NCI-H1930 (cell line): Measurements from ENCODE around the gene RFLNA.

ENCODE experiments used
- DNase-seq, 2 experiments: peaks; one replicate each; lab custom pipeline; 2025; lab: John Stamatoyannopoulos, UW

Gene RFLNA

GRCh38 chr12:124303579-124304313, 8.9 kb downstream of the RFLNA start:
- no peak for DNase-seq

- no peak for DNase-seq
Observed at GRCh38 chr12:124304314-124304790, 9.5 kb downstream of the RFLNA start.

- no peak for DNase-seq
Observed at GRCh38 chr12:124305136-124305535, 10.2 kb downstream of the RFLNA start.

GRCh38 chr12:124305776-124306685, 11.1 kb downstream of the RFLNA start:
- DNase-seq: no peak

DNA sequence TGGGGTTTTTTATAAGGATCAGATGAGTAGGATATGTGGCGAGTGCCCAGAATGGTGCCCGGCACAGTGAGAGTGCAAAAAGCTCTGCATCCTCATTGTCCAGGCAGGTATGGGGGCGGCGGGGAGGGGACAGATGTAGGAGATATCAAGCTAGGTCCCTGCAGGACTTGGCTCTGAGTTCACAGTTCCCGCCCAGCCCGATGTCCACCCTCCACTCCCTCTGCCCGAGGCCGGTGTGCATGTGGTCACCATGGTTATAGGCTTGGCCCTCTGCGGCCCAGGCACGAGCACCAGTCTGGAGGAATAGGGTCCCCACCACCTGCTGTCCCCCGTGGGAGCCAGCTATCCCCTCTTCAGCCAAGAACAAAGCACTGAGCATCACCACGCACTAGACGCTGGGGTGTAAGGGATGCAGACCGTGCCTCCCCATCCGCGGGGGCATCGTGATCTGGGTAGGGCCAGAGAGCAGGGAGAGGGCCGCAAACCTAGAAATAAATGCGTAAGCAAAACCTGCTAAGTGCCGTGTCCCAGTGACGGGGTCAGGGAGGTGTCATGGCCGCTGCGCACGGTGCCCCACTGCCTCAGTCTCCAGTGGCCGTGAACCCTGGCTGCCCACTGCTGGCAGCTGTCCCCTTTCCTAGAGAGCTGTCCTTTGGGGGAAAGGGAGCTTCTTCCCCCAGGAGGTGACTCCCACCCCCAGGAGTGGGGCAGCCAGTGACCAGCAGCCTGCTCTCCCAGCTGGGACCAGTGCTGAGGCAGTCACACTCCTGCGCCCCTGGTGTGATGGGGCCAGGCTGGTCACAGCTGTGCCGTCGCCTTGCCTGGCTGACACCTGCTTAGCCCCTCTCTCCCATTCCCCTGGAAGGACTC, 12.0 kb downstream of the RFLNA start:
- no peak for DNase-seq

GRCh38 chr12:124307556-124307825, 12.6 kb downstream of the RFLNA start:
- DNase-seq: no peak

- no peak for DNase-seq
Observed at GRCh38 chr12:124308741-124309140, 13.8 kb downstream of the RFLNA start.

DNA sequence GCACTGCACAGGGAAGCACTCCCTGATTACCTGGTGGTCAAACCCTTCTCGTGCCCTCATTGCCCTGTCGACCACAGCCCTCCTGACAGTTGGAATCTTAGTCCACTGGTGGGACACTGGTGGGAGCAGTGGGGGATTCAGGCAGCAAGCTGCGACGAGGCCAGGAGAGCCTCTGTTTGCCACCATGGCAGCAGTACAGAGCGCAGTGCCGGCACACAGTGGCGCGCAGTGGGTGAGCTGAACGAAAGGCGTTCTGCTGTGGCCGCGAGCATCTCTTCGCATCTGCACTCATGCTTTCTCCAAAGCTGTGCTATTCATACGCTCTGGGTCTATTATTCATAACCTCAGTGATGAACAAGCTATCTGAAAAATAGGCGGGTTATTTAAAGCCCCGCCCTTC, 14.3 kb downstream of the RFLNA start:
- DNase-seq: no peak

DNA sequence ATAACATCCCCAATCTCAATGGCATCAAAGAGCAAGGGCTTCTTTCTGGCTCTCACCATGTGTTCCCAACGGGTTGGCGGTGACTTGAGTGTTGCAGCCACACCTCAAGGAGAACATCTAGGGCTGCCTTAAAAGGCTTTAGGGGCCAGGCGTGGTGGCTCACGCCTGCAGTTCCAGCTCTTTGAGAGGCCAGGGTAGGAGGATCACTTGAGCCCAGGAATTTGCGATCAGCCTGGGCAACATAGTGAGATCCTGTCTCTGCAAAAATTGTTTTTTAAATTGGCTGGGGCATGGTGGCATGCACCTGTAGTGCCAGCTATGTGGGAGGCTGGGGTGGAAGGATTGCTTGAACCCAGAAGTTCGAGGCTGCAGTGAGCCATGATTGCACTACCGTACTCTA, 14.9 kb downstream of the RFLNA start:
- no peak for DNase-seq

DNA sequence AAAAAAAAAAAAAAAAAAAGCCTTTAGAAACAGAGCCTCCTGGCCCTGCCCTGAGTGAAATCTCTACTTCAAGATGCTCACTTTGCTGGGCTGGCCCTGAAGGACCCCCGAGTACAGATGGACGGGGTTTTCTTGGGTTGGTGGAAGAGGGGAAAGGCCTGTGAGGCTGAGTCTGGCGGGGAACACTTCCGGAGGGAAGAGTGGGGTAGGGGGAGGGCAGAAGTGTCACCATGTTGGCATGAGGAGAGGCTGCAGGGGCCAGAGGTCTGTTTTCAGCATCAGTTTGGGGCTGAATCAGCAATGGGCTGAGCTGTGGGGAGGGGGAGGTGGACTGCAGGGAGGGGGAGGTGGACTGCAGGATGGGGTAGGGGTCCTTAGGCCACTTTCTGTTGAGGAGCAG, 15.3 kb downstream of the RFLNA start:
- DNase-seq: no peak

DNA sequence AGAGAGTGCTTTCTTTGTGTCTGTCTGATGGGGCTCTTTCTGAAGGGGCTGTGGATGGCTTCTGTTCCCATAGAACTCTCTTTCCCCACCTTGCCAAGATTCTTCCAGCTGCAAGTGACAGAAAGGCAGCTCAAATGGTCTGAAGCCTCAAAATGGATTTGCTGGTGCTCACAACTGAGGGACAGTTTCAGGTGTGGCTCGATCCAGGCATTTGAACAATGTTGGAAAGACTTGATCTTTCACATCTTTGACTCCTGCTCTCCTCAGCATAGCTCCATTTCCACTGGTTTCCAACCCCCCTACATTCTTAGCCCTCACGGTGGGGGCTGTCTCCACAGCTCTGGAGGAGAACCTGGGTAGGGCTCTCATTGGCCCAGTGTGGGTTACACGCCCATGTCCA, 15.9 kb downstream of the RFLNA start:
- DNase-seq: no peak

DNA sequence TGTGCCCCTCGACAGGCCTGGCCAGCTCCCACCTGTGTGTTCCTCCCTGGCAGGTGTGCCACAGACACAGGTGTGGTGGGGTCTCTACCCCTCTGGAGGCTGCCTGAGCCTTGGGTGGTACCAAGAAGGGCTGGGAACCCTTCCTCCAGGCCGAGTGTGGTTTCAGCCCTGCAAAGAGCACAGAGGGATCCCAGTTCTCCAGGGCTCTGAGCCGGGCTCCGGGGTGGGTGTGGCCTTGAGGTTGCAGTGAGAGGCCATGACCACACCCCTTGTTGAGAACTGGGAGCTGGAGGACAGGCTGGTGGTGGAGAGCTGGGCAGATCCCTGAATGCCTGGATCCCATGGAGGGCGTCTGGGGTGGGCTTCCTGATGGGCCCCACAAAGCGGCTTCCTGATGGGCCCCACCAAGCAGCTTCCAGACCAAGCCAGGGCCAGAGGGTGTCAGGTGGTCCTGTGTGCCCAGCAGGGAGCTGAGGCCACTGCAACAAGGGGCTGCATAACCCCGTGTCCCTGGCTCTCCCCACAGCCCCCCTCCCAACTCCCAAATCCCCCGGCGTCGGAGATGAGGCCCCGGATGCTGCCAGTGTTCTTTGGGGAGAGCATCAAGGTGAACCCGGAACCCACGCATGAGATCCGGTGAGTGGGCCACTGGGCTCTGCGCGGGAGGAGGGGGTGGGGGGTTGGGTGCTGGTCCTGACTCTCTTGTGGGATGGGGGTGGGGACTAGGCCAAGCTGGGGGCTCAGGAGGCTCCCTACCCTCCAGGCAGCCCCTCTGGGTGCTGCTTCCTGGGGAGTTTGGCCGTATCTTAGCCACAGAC, 16.6 kb downstream of the RFLNA start:
- DNase-seq: no peak

DNA sequence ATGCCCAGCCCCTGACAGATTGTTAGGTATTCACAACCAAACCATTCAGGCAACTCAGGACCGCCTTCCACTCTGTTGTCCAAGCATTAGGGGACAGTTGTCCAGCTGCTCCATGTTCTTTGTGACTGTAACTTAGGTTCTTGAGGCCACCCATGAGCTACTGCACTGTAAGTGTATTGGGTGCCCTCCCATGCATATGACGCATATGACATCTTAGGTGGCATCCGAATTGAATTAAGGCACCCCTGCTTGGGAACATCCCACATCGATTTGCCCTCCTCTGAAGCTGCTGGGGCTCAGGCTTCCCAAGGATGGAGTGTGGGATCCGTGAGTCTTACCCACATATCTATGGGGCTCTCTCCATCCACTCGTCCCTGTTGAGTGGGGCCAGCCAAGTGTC, 17.7 kb downstream of the RFLNA start:
- no peak for DNase-seq

DNA sequence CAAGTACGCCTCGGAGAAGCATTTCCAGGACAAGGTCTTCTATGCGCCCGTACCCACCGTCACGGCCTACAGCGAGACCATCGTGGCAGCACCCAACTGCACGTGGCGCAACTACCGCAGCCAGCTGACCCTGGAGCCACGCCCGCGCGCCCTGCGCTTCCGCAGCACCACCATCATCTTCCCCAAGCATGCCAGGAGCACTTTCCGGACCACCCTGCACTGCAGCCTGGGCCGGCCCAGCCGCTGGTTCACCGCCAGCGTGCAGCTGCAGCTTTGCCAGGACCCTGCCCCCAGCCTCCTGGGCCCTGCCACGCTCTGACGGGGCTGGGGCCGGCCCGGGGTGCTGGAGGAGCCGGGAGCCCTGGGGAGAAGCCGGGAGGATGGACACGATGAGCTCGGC, 19.3 kb downstream of the RFLNA start:
- DNase-seq: no peak

GRCh38 chr12:124314766-124315165, 19.9 kb downstream of the RFLNA start:
- DNase-seq: no peak

DNA sequence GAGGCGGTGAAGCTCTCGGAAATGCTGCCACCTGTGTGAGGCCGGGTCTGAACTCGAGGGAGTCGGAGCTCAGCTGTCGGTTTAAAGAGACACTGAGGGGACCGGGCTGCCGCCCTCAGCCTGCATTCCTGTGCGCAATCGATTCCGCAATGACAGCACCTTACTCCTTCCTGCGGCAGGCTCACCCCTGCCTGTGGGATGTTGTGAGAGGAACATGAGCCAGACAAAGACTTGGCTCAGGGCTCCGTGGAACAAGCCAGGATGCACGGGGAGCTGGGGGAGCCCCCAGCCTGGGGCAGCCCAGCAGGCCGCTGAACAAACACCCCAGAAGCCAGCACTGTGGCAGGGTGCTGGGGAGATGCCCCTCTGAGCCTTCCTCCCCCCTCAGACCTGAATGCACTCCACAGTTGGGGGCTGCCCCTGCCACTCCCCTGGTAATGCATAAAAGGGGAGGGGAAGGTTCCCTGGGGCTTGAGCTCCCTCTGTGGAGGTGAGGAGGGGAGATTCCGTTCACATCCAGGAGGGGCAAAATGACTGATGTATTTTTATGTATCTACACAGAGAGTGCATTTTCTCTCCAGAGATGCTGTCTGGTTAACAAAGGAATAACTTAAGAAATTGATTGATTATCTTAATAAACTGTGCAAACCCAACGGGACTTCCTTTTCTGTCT, 20.6 kb downstream of the RFLNA start:
- no peak for DNase-seq

DNA sequence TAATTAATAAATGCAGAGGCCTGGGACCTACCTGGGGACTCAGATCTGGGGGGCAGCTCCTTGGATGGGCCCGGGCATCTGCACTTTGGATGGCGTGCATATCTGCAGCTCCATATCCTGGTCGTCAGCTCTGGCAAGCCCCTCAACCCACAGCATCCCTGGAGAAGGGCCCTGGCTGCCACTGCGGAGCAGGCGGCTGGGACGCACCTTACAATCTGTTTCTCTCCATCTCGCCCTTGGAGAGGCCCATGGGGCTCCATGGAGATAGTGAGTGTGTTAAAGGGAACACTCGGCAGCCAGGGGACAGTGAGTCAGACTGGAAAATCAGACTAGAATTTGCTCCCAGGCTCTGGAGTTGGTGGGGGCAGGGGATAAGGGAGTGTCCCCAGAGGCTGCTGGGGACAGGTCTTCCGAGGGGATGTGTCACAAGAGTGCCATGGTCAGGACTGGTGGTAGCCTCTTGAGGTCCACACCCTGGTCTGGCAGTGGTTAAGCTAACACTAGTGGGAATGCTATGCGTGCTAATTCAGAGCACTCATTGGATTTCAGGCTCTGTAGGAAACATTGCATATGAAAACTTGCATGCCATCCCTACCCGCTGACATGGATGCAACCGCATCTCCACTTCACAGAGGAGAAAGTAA, 21.5 kb downstream of the RFLNA start:
- no peak for DNase-seq

DNA sequence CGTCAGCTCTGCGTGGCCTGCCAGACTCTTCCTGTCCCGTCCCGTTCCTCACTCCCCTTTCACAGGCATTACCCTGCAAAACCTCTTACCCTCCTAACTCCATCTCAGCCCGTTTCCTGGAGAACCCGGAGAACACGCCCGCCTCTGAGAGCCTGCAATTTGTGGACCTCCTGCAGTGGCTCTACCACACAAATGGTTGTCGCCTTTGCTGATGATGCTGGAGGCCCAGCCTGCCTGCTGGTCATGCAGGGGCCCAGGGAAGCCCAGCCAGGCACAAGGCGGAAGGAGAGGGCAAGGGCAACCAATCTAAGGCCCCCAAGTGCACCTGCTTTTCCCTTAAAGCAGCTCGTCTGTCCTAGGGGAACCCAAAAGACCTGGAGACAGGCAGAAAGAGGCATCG, 22.5 kb downstream of the RFLNA start:
- DNase-seq: no peak

- no peak for DNase-seq
Observed at GRCh38 chr12:124318278-124319020, 23.6 kb downstream of the RFLNA start.
